Stimulated activated CD4-positive, alpha-beta T cell treated with anti-CD3 and anti-CD28 coated beads, TNF-alpha, amount 100 ng/mL, for 4 hours (primary cell): Measurements from ENCODE around the gene GOLGA8K.
"Not testable (repeated sequence)": the region's sequence is repeated elsewhere in the genome, so short reads cannot be mapped to it uniquely, and the experiment has no call there.

Experiments used
- DNase-seq, 3 experiments: peaks; one replicate each; pipeline ENCODE4 v3.0.0-alpha.2; 2020; ENCODE audit warnings: low read depth in 3 of 3

GOLGA8K gene

DNA sequence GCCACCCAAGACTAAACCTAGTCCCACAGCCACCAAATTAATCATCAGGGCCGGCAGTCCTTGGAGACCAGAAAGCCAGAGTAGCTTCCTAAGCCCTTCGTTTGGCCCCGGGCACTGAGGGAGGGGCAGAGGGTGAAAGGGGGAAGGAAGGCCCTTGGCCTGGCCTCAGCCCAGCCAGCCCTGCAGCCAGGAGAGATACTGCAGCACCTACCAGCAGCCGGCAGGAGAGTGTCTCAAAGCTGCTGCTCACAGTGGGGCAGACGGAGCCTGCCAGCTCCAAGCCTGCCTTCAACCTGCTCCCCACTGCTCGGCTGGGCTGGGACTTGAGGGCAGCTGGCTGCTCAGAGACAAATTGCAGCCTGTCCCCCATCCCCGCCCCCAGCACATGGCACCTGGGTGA lies 50.3 kb downstream of the GOLGA8K start:
- not testable (repeated sequence) for DNase-seq

DNA sequence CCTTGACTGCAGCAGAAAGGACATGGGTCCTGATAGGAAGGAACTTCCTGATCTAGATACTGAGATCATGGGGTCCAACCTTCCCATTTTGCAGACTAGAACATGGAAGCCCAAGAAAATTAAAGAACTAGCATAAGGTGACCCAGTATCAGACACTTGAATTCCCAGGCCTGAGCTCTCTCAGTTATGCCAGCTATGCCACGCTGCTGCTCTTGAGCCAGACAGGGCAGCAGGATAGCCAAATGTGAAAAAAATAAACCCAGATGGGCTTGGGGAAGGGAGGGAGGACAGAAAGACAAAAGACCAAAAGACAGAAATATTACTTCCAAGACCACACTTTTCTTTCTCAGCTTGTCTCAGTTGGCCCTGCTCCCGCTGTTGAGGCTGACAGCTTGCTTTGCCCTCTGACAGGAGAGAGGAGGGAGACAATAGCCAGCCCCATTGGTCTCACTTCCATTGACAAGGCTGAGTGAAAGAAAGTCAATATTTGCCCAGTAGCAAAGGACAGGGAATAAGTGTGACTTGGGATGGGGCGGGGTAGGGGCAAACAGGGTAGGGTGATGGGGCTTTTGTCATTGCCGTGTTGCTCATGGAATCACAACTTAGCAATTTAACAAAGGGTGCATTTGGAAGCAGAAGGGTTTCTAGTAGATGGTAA lies 52.4 kb downstream of the GOLGA8K start:
- DNase-seq = not testable (repeated sequence)

DNA sequence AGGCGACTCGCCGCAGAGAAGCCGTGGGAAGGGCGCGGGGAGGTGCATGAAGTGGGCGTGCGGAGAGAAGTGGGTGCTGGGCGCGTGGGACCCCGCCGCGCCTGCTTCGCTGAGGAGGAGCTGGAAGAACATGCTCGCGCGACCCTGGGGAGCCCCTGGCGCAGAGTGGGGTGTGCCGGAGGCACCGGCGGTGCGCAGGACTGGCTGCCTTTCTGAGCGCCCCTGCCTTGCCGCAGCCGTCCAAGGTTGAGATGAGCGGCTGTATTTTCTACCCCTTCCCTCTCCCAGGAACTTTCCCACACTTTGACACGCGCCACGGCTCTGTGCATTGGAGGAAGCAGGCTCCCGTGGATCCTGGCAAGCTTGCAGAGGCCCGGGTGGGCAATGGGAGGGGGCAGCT lies 56.1 kb downstream of the GOLGA8K start:
- DNase-seq = not testable (repeated sequence)

DNA sequence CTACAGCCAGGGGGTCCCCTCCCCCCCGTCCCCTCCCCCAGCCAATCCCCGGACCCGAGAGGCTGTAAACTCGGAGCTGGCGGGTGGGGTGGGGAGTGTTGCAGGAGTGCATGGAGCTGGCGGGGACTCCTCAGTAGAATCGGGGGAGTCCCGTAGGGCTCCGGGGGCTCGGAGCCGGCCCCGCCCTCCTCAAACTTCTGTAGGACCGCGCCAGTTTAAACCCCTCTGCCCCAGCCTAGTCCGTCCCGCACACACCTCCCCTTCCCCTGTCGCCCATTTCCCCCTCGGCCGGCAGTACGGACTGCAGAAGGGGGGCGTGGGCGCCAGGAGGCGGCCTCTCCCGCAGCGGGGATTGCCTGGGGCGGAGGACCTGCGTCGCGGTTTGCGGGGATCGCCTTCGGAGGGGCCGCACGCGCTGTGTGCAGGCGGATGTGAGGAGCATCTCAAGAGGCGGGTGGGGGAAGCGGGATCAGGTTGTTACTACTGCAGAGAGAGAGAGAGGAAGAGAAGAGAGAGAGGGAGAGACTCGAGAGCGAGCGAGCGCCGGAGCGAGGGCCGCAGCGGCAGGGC lies 57.0 kb downstream of the GOLGA8K start:
- DNase-seq = not testable (repeated sequence)

DNA sequence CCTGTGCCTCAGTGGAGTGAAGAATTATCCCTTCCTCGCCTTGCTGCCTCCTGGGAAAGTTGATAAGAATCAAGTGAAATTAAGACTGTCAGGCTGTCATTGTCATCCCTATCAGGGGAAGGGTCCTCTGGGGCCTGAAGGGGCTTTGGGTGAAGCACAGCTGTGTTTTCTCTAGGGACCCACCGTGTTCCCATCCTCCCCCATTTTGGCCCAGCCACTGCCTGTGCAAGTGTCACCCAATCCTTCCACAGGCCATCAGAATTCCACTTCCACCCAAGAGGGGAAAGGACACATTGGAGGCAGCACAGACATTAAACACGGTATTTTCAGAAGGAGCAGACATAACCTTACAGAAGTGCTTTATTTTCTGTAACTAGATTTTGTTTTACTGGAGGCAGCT lies 59.2 kb downstream of the GOLGA8K start:
- not testable (repeated sequence) for DNase-seq
